HepG2 (cell line): Measurements from ENCODE around the gene ZNF513. TPM values are rescaled to one million over a fixed set of nuclear protein-coding genes. Genes with fewer than 3 reads are reported as not detected.

ENCODE experiments used
- ARNT2 ChIP-seq: sonication (generic); formaldehyde crosslinking; IDR thresholded peaks from 2 replicates; pipeline ENCODE4 v1.8.0; 2022; ENCODE audit warnings: mild to moderate bottlenecking, low read depth, missing genetic modification reagents, moderate library complexity
- HNRNPH1 ChIP-seq: fragments of 200-400 bp; formaldehyde crosslinking; optimal IDR thresholded peaks from 2 replicates; pipeline ENCODE3; 2017; ENCODE audit warnings: mild to moderate bottlenecking, low read depth, low read length
- MEF2D ChIP-seq: sonication (generic); formaldehyde crosslinking; IDR thresholded peaks from 2 replicates; pipeline ENCODE4 v1.5.1; 2020; ENCODE audit warnings: mild to moderate bottlenecking, missing genetic modification reagents
- NFIC ChIP-seq: IDR thresholded peaks from 2 replicates; pipeline ENCODE4 v1.6.1; 2012; ENCODE audit warnings: mild to moderate bottlenecking, low read length, inconsistent platforms
- PCBP2 ChIP-seq: fragments of 200-400 bp; formaldehyde crosslinking; optimal IDR thresholded peaks from 2 replicates; pipeline ENCODE3; 2018; ENCODE audit warnings: low read length, low read depth; ENCODE audit not compliant: poor library complexity, severe bottlenecking
- SMYD3 ChIP-seq: sonication (generic); formaldehyde crosslinking; IDR thresholded peaks from 2 replicates; pipeline ENCODE4 v1.8.1; 2023; ENCODE audit warnings: mild to moderate bottlenecking, missing genetic modification reagents
- SOX6 ChIP-seq, 2 experiments: fragments of 450-650 bp in 1 of 2; sonication (generic) in 1 of 2; formaldehyde crosslinking in 1 of 2; IDR thresholded peaks; 2 replicates each; pipeline versions ENCODE4 v1.4.0 to v1.6.1; 2017 to 2020; ENCODE audit warnings: antibody characterized with exemption in 1 of 2, mild to moderate bottlenecking in 1 of 2, missing genetic modification reagents in 1 of 2
- SPEN ChIP-seq: sonication (generic); formaldehyde crosslinking; IDR thresholded peaks from 2 replicates; pipeline ENCODE4 v1.5.1; 2020; ENCODE audit warnings: low read depth, mild to moderate bottlenecking, missing genetic modification reagents
- ZNF569 ChIP-seq: sonication (generic); formaldehyde crosslinking; IDR thresholded peaks from 2 replicates; pipeline ENCODE4 v1.5.0; 2020; ENCODE audit warnings: mild to moderate bottlenecking, missing genetic modification reagents, moderate library complexity, borderline replicate concordance
- ZNF7 ChIP-seq: IDR thresholded peaks from 2 replicates; pipeline ENCODE4 v1.6.1; 2016; ENCODE audit warnings: missing biosample characterization, missing genetic modification reagents
- polyA plus RNA-seq, 8 experiments: library from polyadenylated mRNA; depleted of rRNA in 3 of 8; stranded (reverse) in 7 of 8; unstranded in 1 of 8; fragments of >200 nt; fragmentation: Illumina TruSeq in 4 of 8; extraction: Trizol in 4 of 8; gene quantifications; 2 replicates each; pipeline versions ENCODE4 v1.2.1 to v1.2.3, GENCODE V29; 2011 to 2016; ENCODE audit warnings: low read depth in 4 of 8, missing spikeins in 1 of 8, mixed read lengths in 1 of 8; ENCODE audit not compliant: insufficient read depth in 1 of 8
- total RNA-seq, 5 experiments: library from RNA; depleted of rRNA; stranded (reverse); fragments of >200 nt; fragmentation: Illumina TruSeq; extraction: Trizol; gene quantifications; 2 replicates each; pipeline ENCODE4 v1.2.3, GENCODE V29; 2016; ENCODE audit warnings: low read depth in 1 of 5
- TF ChIP-seq, protein P1 (sequence below): IDR thresholded peaks from 2 replicates; pipeline ENCODE4 v1.6.1; 2018; ENCODE audit warnings: missing genetic modification reagents
- TF ChIP-seq, protein P2 (sequence below): sonication (generic); formaldehyde crosslinking; IDR thresholded peaks from 2 replicates; pipeline ENCODE4 v1.4.0; 2020; ENCODE audit warnings: mild to moderate bottlenecking, missing genetic modification reagents
- TF ChIP-seq, protein P3 (sequence below): sonication (generic); formaldehyde crosslinking; IDR thresholded peaks from 2 replicates; pipeline ENCODE4 v1.5.0; 2020; ENCODE audit warnings: missing genetic modification reagents

The ZNF513 gene
- total and polyA plus RNA-seq, 2 of the 13 experiments (the other 11 are each of a cell fraction or from before 2014, with no cell fraction given): 4.9 to 6.3 TPM

DNA sequence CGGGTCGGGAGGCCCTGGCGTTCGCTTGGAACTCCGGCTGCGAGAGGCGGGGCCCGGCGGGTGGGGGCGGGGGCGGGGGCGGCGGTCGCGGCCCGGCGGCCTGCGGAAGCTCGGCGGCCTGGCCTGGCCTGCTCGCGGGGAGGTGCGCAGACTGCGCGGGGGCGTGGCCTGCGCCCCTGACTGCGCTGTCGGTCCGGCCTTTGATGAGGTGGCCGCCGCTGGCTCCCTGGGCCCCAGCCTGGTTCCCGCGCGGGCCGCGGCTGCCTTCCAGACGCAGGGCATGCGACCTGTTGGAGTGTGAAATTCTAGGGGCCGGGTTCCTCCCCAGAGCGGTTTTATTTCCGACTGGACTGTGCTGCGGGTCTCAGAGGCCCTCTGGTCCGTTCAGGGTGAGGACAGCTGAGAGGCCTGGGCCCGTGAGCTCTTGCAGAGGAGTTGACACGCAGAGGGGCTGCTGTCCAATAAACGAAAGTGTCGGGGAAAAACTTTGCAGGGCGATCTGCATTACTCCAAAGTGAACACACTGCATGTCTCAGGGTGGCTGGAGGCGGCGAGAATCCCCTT, 48.5 kb upstream of the ZNF513 start (continued):
- TF ChIP-seq SPEN: peak; percentile 91; the same call in 1 of the 2 replicates
- TF ChIP-seq, protein P1, sequence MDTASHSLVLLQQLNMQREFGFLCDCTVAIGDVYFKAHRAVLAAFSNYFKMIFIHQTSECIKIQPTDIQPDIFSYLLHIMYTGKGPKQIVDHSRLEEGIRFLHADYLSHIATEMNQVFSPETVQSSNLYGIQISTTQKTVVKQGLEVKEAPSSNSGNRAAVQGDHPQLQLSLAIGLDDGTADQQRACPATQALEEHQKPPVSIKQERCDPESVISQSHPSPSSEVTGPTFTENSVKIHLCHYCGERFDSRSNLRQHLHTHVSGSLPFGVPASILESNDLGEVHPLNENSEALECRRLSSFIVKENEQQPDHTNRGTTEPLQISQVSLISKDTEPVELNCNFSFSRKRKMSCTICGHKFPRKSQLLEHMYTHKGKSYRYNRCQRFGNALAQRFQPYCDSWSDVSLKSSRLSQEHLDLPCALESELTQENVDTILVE (CRISPR knock-in tag): no peak
- no peak for TF ChIP-seq SMYD3 (CRISPR knock-in tag)
- no peak for TF ChIP-seq ZNF7 (CRISPR knock-in tag)
- TF ChIP-seq, protein P2, sequence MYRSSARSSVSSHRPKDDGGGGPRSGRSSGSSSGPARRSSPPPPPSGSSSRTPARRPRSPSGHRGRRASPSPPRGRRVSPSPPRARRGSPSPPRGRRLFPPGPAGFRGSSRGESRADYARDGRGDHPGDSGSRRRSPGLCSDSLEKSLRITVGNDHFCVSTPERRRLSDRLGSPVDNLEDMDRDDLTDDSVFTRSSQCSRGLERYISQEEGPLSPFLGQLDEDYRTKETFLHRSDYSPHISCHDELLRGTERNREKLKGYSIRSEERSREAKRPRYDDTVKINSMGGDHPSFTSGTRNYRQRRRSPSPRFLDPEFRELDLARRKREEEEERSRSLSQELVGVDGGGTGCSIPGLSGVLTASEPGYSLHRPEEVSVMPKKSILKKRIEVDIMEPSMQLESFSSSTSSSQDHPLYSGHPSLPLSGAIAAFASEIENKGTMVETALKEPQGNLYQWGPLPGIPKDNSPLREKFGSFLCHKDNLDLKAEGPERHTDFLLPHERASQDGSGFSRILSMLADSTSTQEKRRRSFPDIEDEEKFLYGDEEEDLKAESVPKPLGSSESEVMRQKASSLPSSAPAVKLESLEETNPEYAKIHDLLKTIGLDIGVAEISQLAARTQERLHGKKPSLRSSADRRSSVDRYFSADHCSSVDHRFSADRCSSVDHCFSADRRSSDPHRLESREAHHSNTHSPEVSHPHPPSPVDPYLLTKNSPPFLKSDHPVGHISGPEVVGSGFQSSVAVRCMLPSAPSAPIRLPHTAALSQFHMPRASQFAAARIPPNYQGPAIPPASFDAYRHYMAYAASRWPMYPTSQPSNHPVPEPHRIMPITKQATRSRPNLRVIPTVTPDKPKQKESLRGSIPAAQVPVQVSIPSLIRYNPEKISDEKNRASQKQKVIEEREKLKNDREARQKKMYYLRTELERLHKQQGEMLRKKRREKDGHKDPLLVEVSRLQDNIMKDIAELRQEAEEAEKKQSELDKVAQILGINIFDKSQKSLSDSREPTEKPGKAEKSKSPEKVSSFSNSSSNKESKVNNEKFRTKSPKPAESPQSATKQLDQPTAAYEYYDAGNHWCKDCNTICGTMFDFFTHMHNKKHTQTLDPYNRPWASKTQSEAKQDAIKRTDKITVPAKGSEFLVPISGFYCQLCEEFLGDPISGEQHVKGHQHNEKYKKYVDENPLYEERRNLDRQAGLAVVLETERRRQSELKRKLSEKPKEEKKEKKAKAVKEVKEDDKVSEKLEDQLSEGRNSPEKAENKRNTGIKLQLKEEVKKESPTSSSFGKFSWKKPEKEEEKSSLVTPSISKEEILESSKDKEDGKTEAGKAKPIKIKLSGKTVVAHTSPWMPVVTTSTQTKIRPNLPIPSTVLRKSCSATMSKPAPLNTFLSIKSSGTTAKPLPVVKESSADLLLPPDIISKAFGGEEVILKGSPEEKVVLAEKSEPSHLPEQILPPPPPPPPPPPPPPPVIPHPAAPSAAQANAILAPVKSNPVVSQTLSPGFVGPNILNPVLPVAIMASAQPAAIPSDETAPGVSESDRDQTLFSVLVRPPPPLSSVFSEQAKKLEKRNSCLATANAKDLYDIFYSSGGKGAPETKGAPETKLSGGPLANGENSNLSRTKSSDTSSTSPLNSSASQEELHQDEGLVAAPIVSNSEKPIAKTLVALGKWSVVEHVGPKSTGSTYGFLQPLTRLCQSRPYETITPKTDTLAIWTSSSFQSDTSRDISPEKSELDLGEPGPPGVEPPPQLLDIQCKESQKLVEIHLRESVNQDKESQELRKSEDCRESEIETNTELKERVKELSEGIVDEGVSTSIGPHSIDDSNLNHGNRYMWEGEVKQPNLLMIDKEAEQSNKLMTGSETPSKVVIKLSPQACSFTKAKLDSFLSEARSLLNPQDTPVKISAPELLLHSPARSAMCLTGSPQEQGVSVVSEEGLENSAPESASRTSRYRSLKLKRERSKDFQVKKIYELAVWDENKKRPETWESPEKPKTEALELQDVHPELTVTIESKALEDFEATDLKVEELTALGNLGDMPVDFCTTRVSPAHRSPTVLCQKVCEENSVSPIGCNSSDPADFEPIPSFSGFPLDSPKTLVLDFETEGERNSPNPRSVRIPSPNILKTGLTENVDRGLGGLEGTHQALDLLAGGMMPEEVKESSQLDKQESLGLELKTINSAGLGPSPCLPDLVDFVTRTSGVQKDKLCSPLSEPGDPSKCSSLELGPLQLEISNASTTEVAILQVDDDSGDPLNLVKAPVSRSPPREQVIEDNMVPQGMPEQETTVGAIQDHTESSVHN (CRISPR knock-in tag): peak; percentile 69; the same call in 1 of the 2 replicates
- no peak for TF ChIP-seq ZNF569 (CRISPR knock-in tag)
- no peak for TF ChIP-seq MEF2D
- no peak for TF ChIP-seq PCBP2
- no peak for TF ChIP-seq SOX6 (IDR thresholded peaks at IDR 0.05)
- TF ChIP-seq SOX6 (CRISPR knock-in tag; IDR thresholded peaks at IDR 0.05): 0 out of 2 replicates have a peak, but pooled peaks have one; percentile 21
- no peak for TF ChIP-seq ARNT2 (CRISPR knock-in tag)
- no peak for TF ChIP-seq NFIC
- no peak for TF ChIP-seq HNRNPH1
- TF ChIP-seq, protein P3, sequence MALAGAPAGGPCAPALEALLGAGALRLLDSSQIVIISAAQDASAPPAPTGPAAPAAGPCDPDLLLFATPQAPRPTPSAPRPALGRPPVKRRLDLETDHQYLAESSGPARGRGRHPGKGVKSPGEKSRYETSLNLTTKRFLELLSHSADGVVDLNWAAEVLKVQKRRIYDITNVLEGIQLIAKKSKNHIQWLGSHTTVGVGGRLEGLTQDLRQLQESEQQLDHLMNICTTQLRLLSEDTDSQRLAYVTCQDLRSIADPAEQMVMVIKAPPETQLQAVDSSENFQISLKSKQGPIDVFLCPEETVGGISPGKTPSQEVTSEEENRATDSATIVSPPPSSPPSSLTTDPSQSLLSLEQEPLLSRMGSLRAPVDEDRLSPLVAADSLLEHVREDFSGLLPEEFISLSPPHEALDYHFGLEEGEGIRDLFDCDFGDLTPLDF: peak; percentile 84
